Fibroblast of pulmonary artery (primary cell): ENCODE results near the gene GNL3.

ENCODE experiments used
- DNase-seq: peaks from one replicate; pipeline ENCODE4 v3.0.0-alpha.2; 2010; ENCODE audit warnings: low read depth
- H3K4me3 ChIP-seq: replicated peaks from 2 replicates; pipeline ENCODE4 v1.5.1; 2011; ENCODE audit warnings: low read depth, mild to moderate bottlenecking, control low read depth, low read length, moderate library complexity
- TF ChIP-seq, protein P1 (sequence below): IDR thresholded peaks from 2 replicates; pipeline ENCODE4 v1.5.1; 2011; ENCODE audit warnings: mild to moderate bottlenecking, control low read depth, low read length, inconsistent platforms; ENCODE audit errors: missing control alignments

The GNL3 gene

GRCh38 chr3:52679199-52679538 lies 6.7 kb upstream of the GNL3 start:
- DNase-seq: peak; percentile 39
- H3K4me3 ChIP-seq: no peak overlapping the region
- TF ChIP-seq, protein P1, sequence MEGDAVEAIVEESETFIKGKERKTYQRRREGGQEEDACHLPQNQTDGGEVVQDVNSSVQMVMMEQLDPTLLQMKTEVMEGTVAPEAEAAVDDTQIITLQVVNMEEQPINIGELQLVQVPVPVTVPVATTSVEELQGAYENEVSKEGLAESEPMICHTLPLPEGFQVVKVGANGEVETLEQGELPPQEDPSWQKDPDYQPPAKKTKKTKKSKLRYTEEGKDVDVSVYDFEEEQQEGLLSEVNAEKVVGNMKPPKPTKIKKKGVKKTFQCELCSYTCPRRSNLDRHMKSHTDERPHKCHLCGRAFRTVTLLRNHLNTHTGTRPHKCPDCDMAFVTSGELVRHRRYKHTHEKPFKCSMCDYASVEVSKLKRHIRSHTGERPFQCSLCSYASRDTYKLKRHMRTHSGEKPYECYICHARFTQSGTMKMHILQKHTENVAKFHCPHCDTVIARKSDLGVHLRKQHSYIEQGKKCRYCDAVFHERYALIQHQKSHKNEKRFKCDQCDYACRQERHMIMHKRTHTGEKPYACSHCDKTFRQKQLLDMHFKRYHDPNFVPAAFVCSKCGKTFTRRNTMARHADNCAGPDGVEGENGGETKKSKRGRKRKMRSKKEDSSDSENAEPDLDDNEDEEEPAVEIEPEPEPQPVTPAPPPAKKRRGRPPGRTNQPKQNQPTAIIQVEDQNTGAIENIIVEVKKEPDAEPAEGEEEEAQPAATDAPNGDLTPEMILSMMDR: no peak

DNA sequence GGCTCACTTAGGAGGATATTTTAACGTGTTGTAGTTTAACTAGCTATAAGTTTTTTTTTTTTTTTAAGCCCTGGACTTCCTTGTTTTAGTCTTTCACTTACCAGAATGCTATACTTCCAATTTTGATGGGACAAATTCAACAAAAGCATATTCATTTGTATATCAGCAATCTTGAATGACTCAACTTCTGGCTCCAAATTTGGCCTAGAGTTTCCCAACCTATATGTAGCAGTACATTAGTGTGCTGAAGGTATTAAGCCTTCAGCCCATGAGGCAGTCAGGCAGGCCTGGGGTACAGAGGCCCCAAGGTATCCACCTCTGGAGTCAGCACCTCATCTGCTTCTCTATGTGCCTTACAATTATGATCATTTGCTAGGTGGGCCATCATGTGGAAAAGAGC lies 6.0 kb upstream of the GNL3 start:
- peak; percentile 64 for DNase-seq

GRCh38 chr3:52681596-52681995 lies 4.2 kb upstream of the GNL3 start:
- TF ChIP-seq, protein P1: no peak
- DNase-seq: no peak
- H3K4me3 ChIP-seq: no peak overlapping the region

More for the DNA sequence above, 6.0 kb upstream of the GNL3 start:
- TF ChIP-seq, protein P1: no peak
- H3K4me3 ChIP-seq: no peak overlapping the region

GRCh38 chr3:52682016-52682415 lies 3.8 kb upstream of the GNL3 start:
- no peak overlapping the region for H3K4me3 ChIP-seq
- TF ChIP-seq, protein P1: no peak
- DNase-seq: peak; percentile 84

DNA sequence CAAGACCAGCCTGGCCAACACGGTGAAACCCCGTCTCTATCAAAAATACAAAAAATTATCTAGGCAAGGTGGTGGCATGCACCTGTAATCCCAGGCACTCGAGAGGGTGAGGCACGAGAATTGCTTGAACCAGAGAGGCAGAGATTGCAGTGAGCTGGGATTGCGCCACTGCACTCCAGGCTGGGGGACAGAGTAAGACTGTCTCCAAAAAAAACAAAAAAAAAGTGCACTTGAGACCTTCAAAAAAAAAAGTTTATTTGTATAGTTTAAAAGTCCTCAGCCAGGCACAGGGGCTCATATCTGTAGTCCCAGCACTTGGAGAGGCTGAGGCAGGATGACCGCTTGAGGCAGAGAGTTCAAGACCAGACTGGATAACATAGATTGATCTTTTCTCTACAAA lies 2.2 kb upstream of the GNL3 start:
- no peak overlapping the region for H3K4me3 ChIP-seq
- TF ChIP-seq, protein P1: no peak

GRCh38 chr3:52684184-52684583 lies 1.6 kb upstream of the GNL3 start:
- peak overlapping the region; percentile 97 for H3K4me3 ChIP-seq
- TF ChIP-seq, protein P1: no peak

More for the DNA sequence above, 2.2 kb upstream of the GNL3 start:
- no peak for DNase-seq

DNA sequence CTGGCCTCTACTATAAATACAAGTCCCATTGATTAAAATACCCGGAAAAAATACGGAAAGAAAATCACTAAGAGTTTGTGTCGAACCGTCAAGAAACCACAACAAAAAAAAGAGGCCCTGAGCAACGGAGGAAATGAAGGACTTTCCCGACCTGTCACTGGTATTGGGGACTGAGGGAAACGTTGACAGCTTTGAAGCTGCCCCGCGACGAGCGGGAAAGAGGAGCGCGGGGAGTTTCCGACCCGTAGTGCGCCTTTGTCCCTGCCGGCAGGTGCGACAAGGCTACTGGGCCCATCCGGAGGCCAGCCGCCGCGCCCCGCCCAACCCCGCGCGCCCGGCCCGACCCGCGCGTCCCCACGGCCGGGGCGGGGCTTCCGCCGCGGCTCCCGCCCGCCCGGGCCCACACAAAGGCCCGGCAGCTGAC lies 535 bp upstream of the GNL3 start:
- peak overlapping the region; percentile 97 for H3K4me3 ChIP-seq
- TF ChIP-seq, protein P1: no peak
- no peak for DNase-seq

More at GRCh38 chr3:52684184-52684583, 1.6 kb upstream of the GNL3 start:
- DNase-seq: no peak
